ENCODE data around the gene PRAMEF11.
"Not testable (repeated sequence)": the region's sequence is repeated elsewhere in the genome, so short reads cannot be mapped to it uniquely, and the experiment has no call there.

The PRAMEF11 gene

DNA sequence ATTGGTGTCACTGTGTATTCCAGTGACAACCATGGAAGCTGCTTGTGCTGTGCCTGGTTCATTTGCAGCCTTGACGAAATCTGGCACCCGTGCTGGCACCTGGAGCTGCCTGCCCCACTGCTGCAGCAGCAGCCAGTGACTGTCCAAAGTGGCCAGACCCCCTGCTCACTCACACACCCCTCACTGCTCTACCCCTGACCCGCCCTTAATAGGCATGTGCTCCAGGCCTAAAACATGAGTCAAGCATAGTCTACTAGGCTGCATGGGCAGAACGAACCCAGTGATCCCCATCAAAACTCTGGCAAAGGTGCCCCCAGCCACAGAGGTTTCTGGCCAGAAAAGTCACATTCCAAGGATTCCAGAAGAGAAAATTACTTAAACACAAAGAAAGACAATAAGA, 32.3 kb downstream of the PRAMEF11 start:
- H3K4me1 ChIP-seq (ENCODE audit: control insufficient read depth, low read depth, low read length), result no peaks in the 10 kb centered on the region
- H3K27ac ChIP-seq (ENCODE audit: low read depth, low read length), result no peak overlapping the region
- no peak overlapping the region for H3K4ac ChIP-seq (ENCODE audit: low read depth, low read length)
- no peaks in the 10 kb centered on the region for H3K79me2 ChIP-seq (ENCODE audit: control insufficient read depth, insufficient read depth, low read length)
- no peaks in the 10 kb centered on the region for H3K27me3 ChIP-seq (ENCODE audit: insufficient read depth, low read length, poor library complexity)
- no CpG with 5 or more reads among the region's 4 CpGs for WGBS (ENCODE audit: extremely low coverage, insufficient coverage, low lambda C conversion rate)
- H3K18ac ChIP-seq (ENCODE audit: low read length), result no peak overlapping the region
- H2BK120ac ChIP-seq (ENCODE audit: low read depth, low read length), result no peak overlapping the region
- H2BK15ac ChIP-seq (replicated peaks; ENCODE audit: low read depth), result no peak overlapping the region
- no peak overlapping the region for H3K56ac ChIP-seq (ENCODE audit: low read length)
- H4K5ac ChIP-seq (ENCODE audit: low read length), result no peak overlapping the region
- no peak overlapping the region for H2AK5ac ChIP-seq (ENCODE audit: low read length)
- no peak for DNase-seq
- no peak overlapping the region for H2BK5ac ChIP-seq (ENCODE audit: low read length)
- H3K79me1 ChIP-seq (ENCODE audit: low read length), result no peaks in the 10 kb centered on the region
- no peaks in the 10 kb centered on the region for H3K36me3 ChIP-seq (ENCODE audit: control insufficient read depth, insufficient read depth, low read length)
- no peak overlapping the region for H3K9ac ChIP-seq (ENCODE audit: low read length)
- no peak overlapping the region for H3K4me3 ChIP-seq (ENCODE audit: low read length)
- no peak overlapping the region for H3K4me2 ChIP-seq (ENCODE audit: low read length)
- H3K23ac ChIP-seq (ENCODE audit: low read length), result no peak overlapping the region
- no peak overlapping the region for H4K8ac ChIP-seq (ENCODE audit: low read depth, low read length)

- H3K4me1 ChIP-seq (ENCODE audit: control insufficient read depth, low read depth, low read length); DNase-seq: not testable (repeated sequence)
- no CpG with 5 or more reads among the region's 5 CpGs for WGBS (ENCODE audit: extremely low coverage, insufficient coverage, low lambda C conversion rate)
Observed at GRCh38 chr1:12791097-12791496, 40.1 kb downstream of the PRAMEF11 start, which contains the start of gene PRAMEF1. Gene PRAMEF1, plus strand, starts transcription at chr1:12791397. Its CDS starts 1,831 bp downstream, at chr1:12793228.

DNA sequence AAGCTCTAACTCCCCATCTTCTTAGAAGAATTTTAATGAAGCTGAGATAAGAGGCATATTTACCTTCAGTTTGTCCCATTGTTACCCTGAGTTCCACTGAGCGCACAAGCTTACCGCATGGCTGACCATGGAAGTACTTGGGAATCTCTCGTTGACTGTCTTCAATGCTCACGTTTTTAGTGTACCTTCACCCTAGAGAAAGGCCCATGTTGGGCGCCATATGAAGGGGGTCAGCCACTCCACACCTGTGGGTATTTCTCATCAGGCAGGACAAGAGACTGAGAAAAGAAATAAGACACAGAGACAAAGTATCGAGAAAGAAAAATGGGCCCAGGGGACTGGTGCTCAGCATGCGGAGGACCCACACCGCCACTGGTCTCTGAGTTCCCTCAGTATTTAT, 46.5 kb downstream of the PRAMEF11 start:
- not testable (repeated sequence) for H3K4me1 ChIP-seq (ENCODE audit: control insufficient read depth, low read depth, low read length); H3K27me3 ChIP-seq (ENCODE audit: insufficient read depth, low read length, poor library complexity); H3K56ac ChIP-seq (ENCODE audit: low read length); H3K36me3 ChIP-seq (ENCODE audit: control insufficient read depth, insufficient read depth, low read length); H3K4ac ChIP-seq (ENCODE audit: low read depth, low read length); H3K9ac ChIP-seq (ENCODE audit: low read length); H3K79me1 ChIP-seq (ENCODE audit: low read length); H4K5ac ChIP-seq (ENCODE audit: low read length); H3K18ac ChIP-seq (ENCODE audit: low read length); H2BK120ac ChIP-seq (ENCODE audit: low read depth, low read length); H3K79me2 ChIP-seq (ENCODE audit: control insufficient read depth, insufficient read depth, low read length); H3K4me3 ChIP-seq (ENCODE audit: low read length); H3K4me2 ChIP-seq (ENCODE audit: low read length); H2AK5ac ChIP-seq (ENCODE audit: low read length); H2BK5ac ChIP-seq (ENCODE audit: low read length); H4K8ac ChIP-seq (ENCODE audit: low read depth, low read length); H3K27ac ChIP-seq (ENCODE audit: low read depth, low read length); H2BK15ac ChIP-seq (replicated peaks; ENCODE audit: low read depth); H3K23ac ChIP-seq (ENCODE audit: low read length)
- DNase-seq, result peak; percentile 55
- whole genome bisulfite sequencing (ENCODE audit: extremely low coverage, insufficient coverage, low lambda C conversion rate), result no CpG with 5 or more reads among the region's 8 CpGs

More at GRCh38 chr1:12791097-12791496, 40.1 kb downstream of the PRAMEF11 start, which contains the start of gene PRAMEF1:
- not testable (repeated sequence) for H3K36me3 ChIP-seq (ENCODE audit: control insufficient read depth, insufficient read depth, low read length); H3K4ac ChIP-seq (ENCODE audit: low read depth, low read length); H3K23ac ChIP-seq (ENCODE audit: low read length); H2BK15ac ChIP-seq (replicated peaks; ENCODE audit: low read depth); H3K4me2 ChIP-seq (ENCODE audit: low read length); H3K9ac ChIP-seq (ENCODE audit: low read length); H3K27ac ChIP-seq (ENCODE audit: low read depth, low read length); H4K5ac ChIP-seq (ENCODE audit: low read length); H2BK5ac ChIP-seq (ENCODE audit: low read length); H3K79me2 ChIP-seq (ENCODE audit: control insufficient read depth, insufficient read depth, low read length); H3K79me1 ChIP-seq (ENCODE audit: low read length); H3K56ac ChIP-seq (ENCODE audit: low read length); H2BK120ac ChIP-seq (ENCODE audit: low read depth, low read length); H3K18ac ChIP-seq (ENCODE audit: low read length); H3K4me3 ChIP-seq (ENCODE audit: low read length); H3K27me3 ChIP-seq (ENCODE audit: insufficient read depth, low read length, poor library complexity); H2AK5ac ChIP-seq (ENCODE audit: low read length); H4K8ac ChIP-seq (ENCODE audit: low read depth, low read length)

DNA sequence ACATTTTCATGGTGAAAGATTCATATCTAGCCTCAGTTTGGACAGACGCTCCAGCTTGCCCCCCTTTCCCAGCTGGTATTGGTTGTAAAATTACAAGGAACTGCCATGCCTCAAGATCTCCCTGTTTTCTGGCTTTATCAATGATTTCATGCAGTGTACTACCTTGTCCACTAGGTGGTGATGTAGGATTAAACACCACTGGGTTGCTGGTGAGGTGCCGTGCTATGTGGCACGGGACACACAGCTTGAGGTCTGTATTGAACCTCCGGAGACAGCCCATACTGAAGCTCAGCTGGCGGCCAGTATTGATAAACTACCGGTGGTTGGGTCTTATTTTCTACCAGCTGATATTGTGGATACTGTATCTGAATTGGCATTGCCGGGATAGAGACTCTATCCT, 47.4 kb downstream of the PRAMEF11 start:
- not testable (repeated sequence) for H3K4me2 ChIP-seq (ENCODE audit: low read length); H3K18ac ChIP-seq (ENCODE audit: low read length); H3K79me1 ChIP-seq (ENCODE audit: low read length); H3K27ac ChIP-seq (ENCODE audit: low read depth, low read length); H2BK15ac ChIP-seq (replicated peaks; ENCODE audit: low read depth); H2BK5ac ChIP-seq (ENCODE audit: low read length); H2AK5ac ChIP-seq (ENCODE audit: low read length); H3K4me3 ChIP-seq (ENCODE audit: low read length); H2BK120ac ChIP-seq (ENCODE audit: low read depth, low read length); H3K9ac ChIP-seq (ENCODE audit: low read length); H4K8ac ChIP-seq (ENCODE audit: low read depth, low read length); H3K23ac ChIP-seq (ENCODE audit: low read length); H3K27me3 ChIP-seq (ENCODE audit: insufficient read depth, low read length, poor library complexity); H3K36me3 ChIP-seq (ENCODE audit: control insufficient read depth, insufficient read depth, low read length); H3K79me2 ChIP-seq (ENCODE audit: control insufficient read depth, insufficient read depth, low read length); H4K5ac ChIP-seq (ENCODE audit: low read length); H3K56ac ChIP-seq (ENCODE audit: low read length); H3K4me1 ChIP-seq (ENCODE audit: control insufficient read depth, low read depth, low read length); H3K4ac ChIP-seq (ENCODE audit: low read depth, low read length)
- DNase-seq, result peak; percentile 36
- WGBS (ENCODE audit: extremely low coverage, insufficient coverage, low lambda C conversion rate), result no CpG with 5 or more reads among the region's 7 CpGs

DNA sequence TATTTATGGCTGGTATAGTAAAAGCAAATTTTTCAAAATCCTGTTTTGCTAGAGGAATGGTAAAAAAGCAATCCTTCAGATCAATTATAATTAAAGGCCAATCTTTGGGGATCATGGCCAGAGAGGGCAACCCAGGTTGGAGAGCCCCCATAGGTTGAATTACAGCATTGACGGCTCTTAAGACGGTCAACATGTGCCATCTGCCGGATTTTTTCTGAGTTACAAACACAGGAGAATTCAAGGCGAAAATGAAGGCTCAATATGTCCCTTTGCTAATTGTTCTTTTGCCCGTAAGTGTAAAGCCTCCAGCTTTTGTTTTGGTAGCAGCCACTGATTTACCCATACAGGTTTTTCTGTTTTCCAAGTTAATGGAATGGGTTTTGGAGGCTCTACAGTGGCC, 49.7 kb downstream of the PRAMEF11 start:
- H2AK5ac ChIP-seq (ENCODE audit: low read length); H3K36me3 ChIP-seq (ENCODE audit: control insufficient read depth, insufficient read depth, low read length); H4K8ac ChIP-seq (ENCODE audit: low read depth, low read length); H3K4ac ChIP-seq (ENCODE audit: low read depth, low read length); H3K56ac ChIP-seq (ENCODE audit: low read length); H3K79me1 ChIP-seq (ENCODE audit: low read length); H4K5ac ChIP-seq (ENCODE audit: low read length); H3K23ac ChIP-seq (ENCODE audit: low read length); H3K4me2 ChIP-seq (ENCODE audit: low read length); DNase-seq; H3K4me1 ChIP-seq (ENCODE audit: control insufficient read depth, low read depth, low read length); H3K9ac ChIP-seq (ENCODE audit: low read length); H3K27ac ChIP-seq (ENCODE audit: low read depth, low read length); H2BK120ac ChIP-seq (ENCODE audit: low read depth, low read length); H3K79me2 ChIP-seq (ENCODE audit: control insufficient read depth, insufficient read depth, low read length); H3K18ac ChIP-seq (ENCODE audit: low read length); H3K27me3 ChIP-seq (ENCODE audit: insufficient read depth, low read length, poor library complexity); H2BK15ac ChIP-seq (replicated peaks; ENCODE audit: low read depth); H3K4me3 ChIP-seq (ENCODE audit: low read length); H2BK5ac ChIP-seq (ENCODE audit: low read length): not testable (repeated sequence)
- WGBS (ENCODE audit: extremely low coverage, insufficient coverage, low lambda C conversion rate), result no CpG with 5 or more reads among the region's 5 CpGs

GRCh38 chr1:12778907-12779306, 52.3 kb downstream of the PRAMEF11 start:
- Histone ChIP-seq H3K4me1 (ENCODE audit: control insufficient read depth, low read depth, low read length) (no peaks in the 10 kb centered on the region), H3K79me1 (ENCODE audit: low read length) (no peaks in the 10 kb centered on the region), H2BK120ac (ENCODE audit: low read depth, low read length) (no peak overlapping the region), H3K4me2 (ENCODE audit: low read length) (no peak overlapping the region), H4K8ac (ENCODE audit: low read depth, low read length) (no peak overlapping the region), H2AK5ac (ENCODE audit: low read length) (no peak overlapping the region), H3K56ac (ENCODE audit: low read length) (no peak overlapping the region), H2BK15ac (replicated peaks; ENCODE audit: low read depth) (no peak overlapping the region), H2BK5ac (ENCODE audit: low read length) (no peak overlapping the region), H3K4ac (ENCODE audit: low read depth, low read length) (no peak overlapping the region), H3K27me3 (ENCODE audit: insufficient read depth, low read length, poor library complexity) (no peaks in the 10 kb centered on the region), H4K5ac (ENCODE audit: low read length) (no peak overlapping the region), H3K4me3 (ENCODE audit: low read length) (no peak overlapping the region), H3K79me2 (ENCODE audit: control insufficient read depth, insufficient read depth, low read length) (no peaks in the 10 kb centered on the region), H3K18ac (ENCODE audit: low read length) (no peak overlapping the region), H3K9ac (ENCODE audit: low read length) (no peak overlapping the region), H3K36me3 (ENCODE audit: control insufficient read depth, insufficient read depth, low read length) (no peaks in the 10 kb centered on the region), H3K27ac (ENCODE audit: low read depth, low read length) (no peak overlapping the region), H3K23ac (ENCODE audit: low read length) (no peak overlapping the region)
- DNase-seq, result no peak
- no CpG with 5 or more reads among the region's 6 CpGs for WGBS (ENCODE audit: extremely low coverage, insufficient coverage, low lambda C conversion rate)
